SKM-1 (cell line): ENCODE results near the gene FILIP1L.

Source experiments
- DNase-seq: peaks from one replicate; lab custom pipeline; 2025; ENCODE audit not compliant: unreplicated experiment; lab: John Stamatoyannopoulos, UW

FILIP1L gene

DNA sequence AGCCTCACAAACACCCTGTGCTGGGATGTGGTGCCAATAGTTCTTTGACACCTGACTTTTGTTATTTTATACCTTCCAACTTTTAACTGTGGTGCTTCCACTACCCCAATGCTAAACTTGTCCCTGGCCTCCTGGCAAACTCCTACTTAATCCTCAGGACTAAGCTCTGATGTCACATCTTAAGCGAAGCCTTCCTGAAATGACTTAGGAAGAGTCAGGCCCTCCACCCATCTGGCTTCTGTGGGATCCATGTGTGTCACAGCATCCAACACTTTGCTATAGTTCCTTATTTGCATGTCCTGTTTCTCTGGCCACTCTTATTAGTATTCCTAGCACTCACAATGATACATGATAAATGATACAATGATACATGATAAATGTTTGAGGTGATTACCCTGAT, 133.2 kb downstream of the FILIP1L start:
- no peak for DNase-seq

DNA sequence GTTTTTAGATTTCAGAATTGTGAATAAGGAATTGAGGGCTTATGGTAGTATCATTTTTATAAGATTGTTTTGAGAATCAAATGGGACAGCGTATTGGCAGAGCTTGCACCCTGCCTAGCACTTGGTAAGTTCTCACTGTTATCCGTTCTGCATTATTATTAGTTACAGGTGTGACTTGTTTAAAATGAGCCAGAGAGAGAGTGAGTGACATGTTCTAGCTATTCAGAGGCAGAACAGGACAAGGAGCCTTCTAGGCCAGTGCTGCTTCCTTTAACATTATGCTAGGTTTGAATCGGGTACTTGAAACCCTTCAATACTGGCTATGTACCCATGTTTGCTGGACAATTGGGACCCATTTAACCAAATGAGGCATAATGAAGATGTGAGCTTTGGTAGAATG, 133.7 kb downstream of the FILIP1L start:
- no peak for DNase-seq

DNA sequence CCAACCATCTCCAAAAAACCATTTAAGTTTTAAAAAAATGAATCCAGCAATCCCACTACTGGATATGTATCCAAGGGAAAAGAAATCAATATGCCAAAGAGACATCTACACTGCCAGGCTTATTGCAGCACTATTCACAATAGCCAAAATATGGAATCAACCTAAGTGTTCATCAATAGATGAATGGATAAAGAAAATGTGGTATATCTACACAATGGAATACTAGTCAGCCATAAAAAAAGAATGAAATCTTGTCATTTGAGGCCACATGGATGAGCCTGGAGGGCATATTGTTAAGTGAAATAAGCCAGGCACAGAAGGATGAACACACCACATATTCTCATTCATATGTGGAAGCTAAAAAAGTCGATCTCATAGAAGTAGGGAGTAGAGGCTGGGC, 136.1 kb downstream of the FILIP1L start:
- DNase-seq, result no peak

DNA sequence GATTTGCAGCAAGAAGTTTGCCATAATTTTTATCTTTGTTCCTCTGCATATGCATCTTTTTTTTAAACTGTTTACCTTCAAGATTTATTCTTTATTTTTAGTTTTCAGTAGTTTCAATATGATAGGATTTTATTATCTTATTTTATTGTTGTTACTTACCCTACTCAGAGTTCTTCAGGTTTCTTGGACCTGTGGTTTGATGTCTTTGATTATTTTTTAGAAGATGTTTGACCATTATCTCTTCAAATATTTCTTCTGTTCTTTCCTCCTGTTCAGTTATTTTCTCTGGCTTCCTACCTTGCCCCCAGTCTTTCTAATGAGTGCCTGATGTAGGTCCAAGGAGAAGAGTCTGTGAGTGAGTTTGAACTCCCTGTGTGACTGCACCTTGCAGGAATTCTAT, 137.7 kb downstream of the FILIP1L start:
- no peak for DNase-seq

DNA sequence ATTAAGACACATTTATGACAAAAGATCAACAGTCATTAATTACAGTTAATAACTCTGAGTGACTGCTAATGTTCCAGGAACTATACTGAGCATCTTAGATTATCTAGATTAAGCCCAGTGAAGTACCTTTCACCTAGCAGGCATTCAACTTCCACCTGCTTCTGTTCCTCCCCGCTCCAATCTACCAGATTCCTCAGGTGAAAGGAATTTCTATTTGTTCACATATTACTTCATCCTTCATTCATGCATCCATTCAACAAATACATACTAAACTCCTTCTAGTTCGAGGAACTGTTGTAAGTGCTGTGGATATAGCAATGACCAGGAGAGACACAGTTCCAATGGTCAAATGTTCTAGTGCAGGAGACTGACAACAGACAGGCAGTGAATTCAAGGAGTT, 139.3 kb downstream of the FILIP1L start:
- no peak for DNase-seq

DNA sequence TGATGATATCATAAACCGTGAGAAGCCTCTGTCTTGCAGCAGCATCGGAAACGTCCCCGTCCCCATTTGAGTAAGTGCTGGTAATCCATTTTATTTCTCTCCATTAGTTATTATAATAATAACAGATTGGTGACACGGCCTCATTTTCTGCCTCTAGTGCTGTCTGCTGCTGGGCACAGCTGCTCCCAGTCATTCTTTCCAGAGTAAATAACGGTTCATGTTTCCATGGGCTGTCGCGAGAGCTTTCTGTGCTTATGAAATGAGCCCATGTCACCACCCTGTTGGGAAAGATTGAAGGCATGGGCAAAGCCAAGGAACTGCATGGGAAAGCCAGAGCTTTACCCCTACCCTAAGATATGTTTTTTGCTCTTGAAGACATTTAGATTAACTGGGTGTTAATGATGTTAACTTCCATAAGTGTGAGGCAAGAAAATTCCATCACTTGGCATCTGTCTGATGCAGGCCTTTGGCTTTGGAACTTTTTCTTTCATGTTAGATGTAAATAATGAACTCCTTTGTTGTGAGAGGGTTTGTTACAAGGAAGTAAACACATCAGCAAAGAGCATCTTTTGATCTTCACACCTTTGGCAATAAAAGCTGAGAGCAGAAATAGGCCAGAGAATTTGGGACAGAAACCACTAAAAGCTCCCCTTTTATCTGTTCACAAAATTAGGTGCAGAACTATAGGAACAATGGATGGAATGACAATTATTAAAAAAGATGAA, 141.8 kb downstream of the FILIP1L start:
- no peak for DNase-seq

DNA sequence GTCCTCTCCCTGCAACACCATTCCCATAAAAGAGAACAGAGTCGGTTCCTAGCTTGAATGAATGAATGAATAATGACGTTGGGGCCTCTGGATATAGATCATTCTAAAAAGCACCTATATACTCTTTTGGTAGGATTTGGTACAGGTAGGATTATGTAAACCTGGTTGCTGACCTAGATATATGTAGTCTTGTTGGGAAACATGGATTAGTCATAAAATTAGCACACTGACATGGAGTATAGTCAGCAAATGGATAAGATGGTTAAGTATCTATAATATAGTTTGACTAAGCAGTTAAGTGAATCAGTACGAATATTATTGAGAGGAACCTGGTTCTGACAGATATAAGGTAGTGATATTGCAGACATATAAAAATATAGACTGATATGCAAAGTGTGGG, 142.5 kb downstream of the FILIP1L start:
- DNase-seq, result no peak

DNA sequence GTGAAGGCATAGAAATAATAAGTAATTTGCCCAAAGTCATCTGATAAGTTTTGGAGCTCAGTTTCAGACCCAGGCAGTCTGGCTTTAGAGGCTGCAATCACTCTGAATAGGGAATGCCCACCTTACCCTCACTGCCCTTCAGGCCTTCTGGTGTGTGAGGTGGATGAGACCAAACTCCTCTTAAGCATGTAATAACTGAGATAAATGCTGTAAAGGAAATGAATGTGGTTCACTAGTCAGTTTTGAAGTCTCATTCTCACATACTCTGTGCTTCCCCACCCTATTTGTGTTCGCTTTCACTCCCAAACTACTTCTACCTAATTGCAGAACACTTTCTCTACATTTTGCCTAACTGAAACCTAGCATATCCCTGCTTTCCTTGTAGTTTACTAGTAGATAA, 144.1 kb downstream of the FILIP1L start:
- no peak for DNase-seq

DNA sequence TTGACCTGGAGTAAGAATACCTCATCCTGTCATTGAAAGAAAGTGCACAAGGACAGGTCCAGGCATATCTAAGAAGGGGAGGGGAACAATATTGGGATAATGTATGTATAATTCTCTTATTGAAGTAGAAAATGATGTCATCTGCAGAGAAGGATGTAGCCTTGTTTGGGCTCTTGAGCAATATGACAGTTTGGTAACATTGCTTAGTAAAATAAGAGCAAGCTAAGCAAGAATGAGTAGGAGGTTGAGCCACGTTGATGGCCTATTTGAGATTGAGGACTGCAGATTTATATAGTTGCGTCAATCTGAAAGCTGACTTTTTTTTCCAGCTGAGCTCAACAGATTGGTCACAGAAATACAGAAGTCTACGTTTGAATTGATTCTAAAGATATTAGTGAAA, 145.2 kb downstream of the FILIP1L start:
- no peak for DNase-seq

DNA sequence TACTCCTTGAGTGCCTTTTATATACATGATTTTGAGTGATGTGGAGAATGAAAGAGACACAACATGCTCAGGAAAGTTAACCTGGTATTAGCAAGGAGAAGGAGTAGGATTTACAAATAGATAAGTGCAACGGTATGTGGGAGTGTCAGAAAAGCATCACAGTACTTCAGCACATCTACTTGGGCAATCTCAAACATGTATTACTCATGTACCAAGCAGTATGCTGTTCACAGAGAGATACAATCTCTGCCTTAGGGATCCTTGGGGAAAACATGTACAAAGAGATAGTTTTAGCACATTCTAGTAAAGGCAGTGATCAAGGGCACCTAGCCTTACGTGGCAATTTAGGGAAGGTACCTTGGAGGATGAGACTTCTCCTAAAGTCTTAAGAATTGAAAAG, 146.5 kb downstream of the FILIP1L start:
- no peak for DNase-seq

DNA sequence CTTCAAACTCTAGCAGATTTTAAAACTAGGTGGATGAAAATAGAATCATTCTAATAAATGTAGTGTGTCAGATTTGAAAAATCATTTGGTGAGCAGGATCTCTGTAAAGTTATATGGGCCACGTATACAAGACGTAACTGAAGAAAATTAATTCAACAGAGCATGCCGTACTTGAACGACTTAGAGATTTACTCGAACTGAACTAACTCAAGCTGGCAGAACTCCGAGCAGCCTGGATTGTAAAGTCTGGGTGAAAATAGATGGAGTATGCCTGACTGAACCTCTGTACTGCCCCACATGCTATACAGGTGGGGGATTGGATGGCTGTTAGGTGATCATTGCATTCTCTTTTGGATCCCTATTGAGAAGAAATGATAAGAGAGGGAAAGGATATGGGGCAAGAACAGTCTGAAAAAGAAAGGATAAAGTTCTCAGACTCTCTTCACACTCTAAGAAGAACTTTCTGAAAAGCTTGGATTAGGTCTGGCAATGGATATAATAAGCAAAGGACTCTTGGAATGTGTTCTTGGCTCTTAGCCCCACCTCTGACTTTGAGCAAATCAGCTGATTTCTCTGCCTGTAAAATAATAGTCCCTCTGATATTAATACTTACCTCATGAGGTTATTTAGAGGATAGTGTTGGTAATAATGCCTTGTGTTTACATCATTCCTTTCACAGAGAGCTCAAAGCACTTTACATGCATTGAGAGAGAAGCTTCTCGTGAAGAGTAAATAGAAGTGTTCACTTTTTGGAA, 147.5 kb downstream of the FILIP1L start:
- DNase-seq, result no peak

DNA sequence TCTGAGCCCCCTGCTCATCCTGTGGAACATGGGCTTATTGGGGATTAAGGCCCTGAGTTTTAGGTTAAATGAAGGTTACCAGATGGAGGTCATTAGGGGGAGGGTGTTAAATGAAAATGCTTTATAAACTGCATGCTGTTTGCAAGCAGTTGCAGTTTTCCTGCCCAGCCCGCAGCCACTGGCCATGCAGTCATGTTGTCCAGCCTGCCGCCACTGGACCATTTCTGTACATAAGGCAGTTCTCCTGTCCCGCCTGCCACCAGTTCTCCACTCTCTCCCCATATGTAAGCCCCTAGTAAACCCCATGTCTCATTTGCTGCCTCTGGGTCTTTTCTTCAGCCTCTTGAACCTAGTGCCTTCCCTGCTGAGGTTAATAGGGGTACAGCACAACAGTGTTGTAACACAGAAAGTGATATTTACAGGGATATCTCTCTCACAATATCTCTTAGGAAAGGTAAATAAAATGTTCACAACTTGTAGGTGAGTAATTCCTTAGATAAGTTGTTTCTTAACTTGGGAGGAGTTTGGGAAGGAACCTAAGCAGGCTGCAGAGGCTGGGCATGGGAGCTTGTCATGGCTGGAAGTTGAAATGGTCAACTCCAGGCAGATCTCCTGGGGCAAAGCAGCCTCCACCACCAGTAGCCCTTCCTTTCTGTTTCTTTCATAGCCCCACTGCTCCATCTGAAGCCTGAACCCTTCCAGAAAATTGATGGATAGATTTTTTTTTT, 148.5 kb downstream of the FILIP1L start:
- DNase-seq, result no peak

DNA sequence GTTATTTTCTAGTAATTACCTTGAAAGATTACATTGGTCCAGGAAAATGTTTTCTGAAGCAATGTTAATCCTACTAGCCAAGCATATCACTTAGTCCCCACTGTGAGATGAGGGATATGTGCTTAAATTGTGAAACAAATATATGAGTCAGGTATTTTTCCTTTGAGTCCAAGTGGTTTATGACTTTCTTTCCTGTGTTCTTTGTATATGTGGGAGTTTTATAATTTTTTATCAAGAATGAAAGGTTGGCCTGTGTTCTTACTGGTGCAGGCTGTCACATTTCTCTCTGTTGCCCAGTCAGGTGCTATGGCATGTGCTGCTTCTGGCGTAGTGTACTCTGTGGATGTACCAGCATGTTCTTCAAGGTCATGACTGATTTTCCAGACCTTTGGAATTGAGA, 149.2 kb downstream of the FILIP1L start:
- no peak for DNase-seq

DNA sequence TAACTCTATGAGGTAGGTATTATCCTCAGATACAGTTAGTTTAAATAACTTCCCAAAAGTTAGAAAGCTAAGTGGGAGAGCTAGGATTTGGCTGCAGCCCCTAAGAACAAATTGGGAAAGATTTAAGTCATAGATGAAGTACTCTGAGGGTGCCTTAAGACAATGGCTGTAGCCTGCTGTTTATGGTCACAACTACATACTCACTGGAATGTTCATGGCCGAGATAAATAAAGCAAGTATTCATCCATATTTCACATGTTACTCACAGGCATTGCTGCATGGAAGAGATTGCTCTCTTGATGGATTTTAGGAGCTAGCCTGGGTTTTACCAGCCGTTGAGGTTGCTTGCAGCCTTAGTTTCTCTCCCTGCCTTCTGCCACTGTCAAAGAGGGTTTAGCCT, 151.6 kb downstream of the FILIP1L start:
- no peak for DNase-seq

DNA sequence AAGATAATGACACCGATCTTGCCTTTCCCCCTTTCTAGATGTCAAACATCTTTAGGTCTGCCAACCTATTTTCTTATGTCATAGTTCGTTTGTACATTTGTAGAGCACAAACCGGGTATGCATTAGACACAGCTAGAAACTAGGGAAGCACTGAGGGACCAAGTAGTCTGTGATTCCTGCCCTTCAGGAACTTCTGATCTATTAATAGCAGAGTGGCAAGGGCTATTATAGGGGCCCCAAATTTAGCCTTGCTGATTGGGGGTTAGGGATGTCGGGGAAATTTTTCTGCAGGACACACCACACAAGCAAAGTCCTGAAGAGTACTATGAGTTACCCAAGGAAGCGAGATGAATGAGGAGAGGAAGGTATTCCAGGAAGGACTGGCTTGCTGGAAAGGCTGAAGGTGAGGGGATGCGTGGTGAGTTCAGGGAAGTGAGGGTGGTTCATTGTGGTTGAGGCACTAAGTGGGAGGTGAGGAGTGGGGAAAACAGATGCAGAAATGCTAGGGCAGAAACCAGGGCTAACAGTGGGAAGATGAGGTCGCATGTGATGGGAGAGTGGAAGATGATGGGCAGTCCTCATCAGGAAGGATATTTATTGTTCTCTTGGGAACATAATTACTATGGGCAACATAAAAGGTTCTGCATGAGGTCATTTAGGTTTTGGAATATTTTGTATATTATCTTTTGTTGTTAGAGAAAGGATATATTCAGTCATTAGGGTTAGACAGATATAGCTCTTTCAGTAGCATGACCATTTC, 152.4 kb downstream of the FILIP1L start:
- DNase-seq, result no peak

DNA sequence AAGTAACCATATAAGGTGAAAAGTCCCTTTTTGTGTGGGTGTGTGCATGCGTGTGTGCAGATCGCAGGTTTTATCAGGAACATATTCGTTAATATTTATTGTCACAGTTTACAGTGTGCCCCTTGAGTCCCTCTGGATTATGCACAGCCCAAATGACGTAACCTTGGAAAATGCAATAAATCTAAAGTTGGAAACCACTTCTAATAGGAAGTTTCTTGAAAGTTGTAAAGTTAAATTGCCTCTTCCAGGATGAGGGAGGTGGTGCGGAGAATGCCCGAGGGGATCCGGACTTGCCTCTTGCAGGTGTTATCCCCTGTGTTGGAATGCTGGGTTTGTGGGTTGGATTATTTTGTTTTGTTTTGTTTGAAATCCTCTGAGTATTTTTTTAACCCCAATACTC, 153.4 kb downstream of the FILIP1L start:
- no peak for DNase-seq

DNA sequence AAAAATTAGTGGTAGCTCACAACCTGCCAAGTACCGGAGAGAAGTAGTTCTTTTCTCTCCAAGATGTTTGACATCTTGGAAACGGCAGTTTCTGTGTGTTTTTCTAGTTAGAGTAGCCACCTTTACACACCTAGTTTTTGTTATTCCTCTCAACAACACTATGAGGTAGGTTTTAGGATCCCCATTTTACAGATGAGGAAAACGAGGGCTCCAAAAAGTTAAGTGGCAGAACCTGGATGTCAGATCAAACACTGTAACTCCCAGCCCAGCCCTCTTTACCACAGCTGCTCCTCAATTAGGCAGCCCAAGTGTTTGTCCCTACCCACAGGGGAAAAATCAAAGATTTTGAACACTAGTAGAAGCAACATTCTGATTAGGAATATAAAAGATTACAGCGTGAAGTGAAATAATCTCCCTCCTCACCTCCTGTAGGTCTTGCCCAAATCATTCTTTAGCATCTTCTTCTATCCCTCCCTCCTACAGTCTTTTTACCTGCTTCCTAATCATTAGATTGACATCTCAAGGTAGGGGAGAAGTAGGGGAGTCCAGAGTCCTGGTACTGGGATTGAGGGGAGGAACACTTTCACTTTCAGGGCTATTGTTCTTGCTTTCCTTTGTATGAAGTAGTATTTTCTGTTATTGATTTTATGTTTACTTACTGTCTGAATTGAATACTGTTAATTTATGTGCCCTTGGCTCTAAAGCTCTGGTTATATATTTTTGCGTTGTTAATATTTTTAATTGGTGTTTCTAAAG, 154.0 kb downstream of the FILIP1L start:
- no peak for DNase-seq

DNA sequence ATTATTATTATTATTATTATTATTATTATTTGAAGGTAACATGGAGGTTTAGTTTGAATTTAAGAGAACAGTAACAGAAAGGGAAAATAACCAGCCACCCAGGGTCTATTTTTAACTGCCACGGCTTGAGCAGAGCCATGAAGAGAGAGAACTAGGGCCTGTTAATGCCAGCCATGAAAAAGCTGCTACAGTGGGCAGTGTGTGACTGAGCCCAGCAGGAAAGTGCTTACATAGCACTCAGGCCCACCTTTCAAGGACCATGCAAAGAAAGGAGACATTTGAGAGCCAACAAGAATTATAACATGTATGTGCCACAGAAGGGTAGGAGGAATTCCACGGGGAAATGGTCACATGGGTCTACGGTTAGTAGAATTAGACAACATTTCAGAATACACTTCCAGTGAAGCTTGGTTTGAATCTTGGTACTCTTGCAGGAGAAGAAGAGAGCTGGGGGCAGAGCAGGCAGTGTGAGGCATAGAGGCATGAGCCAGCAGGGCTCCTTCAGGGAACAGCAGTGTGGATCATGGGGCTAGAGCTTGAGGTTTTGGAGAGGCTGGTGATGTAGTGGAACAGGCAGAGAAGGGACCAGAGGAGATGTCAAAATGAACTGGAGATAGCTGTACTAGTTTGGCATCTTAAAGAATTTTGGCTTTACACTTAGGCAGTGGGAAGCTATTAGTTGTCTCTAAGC, 155.9 kb downstream of the FILIP1L start:
- DNase-seq, result no peak

DNA sequence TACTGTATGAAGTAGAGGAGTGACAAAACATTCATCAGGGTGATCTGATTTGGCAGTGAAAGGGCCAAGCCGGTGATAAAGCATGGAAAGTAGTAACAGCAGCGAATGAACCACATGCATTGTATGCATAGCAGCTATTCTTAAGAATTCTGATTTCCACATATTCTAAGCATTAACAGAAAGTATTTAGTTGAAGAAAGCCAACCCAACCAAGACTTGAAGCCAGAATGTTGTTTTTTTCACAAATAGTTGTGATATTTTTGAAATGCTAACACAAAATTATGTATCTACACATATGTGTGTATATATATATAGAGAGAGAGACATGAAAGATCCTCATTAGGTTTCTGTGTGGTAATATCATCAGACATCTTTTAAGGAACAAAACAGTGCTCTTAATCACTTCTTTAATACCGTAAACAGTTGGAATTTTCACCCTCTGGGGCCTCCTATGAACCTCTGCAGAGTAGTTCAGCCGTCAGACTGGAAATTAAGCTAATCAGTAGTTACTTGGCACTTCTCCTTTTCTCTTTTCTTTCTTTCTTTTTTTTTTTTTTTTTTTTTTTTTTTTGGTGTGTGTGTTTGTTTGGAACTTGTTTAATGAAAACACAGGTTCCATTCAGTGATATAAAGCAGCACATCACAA, 157.0 kb downstream of the FILIP1L start:
- DNase-seq, result no peak
